Loucy (cell line): ENCODE data around the gene PHYKPL.

Experiments used
- EZH2phosphoT487 ChIP-seq: fragments of 200-600 bp; IDR thresholded peaks from 2 replicates; pipeline ENCODE4 v1.6.1; 2018; ENCODE audit warnings: antibody characterized with exemption, mild to moderate bottlenecking, moderate library complexity, borderline replicate concordance
- TF ChIP-seq, protein P1 (sequence below): fragments of 200-600 bp; sonication (generic); conservative IDR thresholded peaks from 2 replicates; pipeline ENCODE4 v1.5.1; 2014; ENCODE audit warnings: mild to moderate bottlenecking, antibody characterized with exemption, low read length

DNA sequence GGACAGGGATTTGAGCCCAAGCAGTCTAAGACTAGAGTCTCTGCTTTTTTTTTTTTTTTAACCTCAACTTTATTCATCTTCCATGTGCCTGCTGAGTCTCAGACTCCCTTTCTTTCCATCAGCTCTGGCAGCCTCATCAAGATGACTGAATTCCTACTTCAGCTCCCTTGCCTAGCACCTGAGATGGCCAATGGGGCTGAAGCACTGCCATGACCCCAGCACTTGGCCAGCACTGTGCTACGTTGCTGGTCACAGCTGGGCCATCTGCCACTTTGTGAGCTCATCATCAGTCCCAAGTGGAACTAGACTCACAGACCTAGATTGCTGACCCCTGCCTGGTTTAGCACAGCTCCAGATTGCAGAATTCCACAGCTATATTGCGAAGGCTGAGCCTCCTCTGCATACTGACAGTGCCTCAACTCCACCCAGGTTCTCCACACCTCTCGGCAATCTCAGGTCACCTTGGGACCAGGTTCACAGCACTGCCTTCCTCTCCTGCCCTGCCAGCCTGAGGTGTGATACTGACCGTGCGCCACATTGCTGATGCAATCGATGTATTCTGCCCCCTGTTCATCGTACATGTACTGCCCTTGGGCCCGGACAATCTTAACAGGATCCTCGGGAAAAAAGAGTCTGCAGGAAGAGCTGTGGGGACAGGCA lies 1.6 kb downstream of the PHYKPL start:
- TF ChIP-seq, protein P1, sequence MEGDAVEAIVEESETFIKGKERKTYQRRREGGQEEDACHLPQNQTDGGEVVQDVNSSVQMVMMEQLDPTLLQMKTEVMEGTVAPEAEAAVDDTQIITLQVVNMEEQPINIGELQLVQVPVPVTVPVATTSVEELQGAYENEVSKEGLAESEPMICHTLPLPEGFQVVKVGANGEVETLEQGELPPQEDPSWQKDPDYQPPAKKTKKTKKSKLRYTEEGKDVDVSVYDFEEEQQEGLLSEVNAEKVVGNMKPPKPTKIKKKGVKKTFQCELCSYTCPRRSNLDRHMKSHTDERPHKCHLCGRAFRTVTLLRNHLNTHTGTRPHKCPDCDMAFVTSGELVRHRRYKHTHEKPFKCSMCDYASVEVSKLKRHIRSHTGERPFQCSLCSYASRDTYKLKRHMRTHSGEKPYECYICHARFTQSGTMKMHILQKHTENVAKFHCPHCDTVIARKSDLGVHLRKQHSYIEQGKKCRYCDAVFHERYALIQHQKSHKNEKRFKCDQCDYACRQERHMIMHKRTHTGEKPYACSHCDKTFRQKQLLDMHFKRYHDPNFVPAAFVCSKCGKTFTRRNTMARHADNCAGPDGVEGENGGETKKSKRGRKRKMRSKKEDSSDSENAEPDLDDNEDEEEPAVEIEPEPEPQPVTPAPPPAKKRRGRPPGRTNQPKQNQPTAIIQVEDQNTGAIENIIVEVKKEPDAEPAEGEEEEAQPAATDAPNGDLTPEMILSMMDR = no peak
- TF ChIP-seq EZH2phosphoT487 = no peak
